Dermis microvascular lymphatic vessel endothelial cell (primary cell): ENCODE data around the gene ZNF470. TPM values are rescaled to one million over a fixed set of nuclear protein-coding genes. Genes with fewer than 3 reads are reported as not detected.
A peak's percentile ranks its signal among the peaks of the same experiment; 100 is the strongest.

Experiments used
- DNase-seq, 2 donors: peaks; one replicate each; pipeline versions ENCODE4 v3.0.0 to v3.0.0-alpha.2; 2010; ENCODE audit warnings: low read depth in 2 of 2
- total RNA-seq: library from RNA; depleted of rRNA; stranded (reverse); fragments of >200 nt; gene quantifications from 2 replicates; pipeline ENCODE4 v1.2.1, GENCODE V29; 2014

Gene ZNF470
- total RNA-seq, 1 donor from 2014 or later = 3.1 TPM

- peak in 1 of 2 donors; percentile 48 for DNase-seq
These were observed 41.2 kb downstream of the ZNF470 start for GRCh38 chr19:56608274-56608964.

GRCh38 chr19:56611288-56611687 is 44.0 kb downstream of the ZNF470 start:
- no peak for DNase-seq

DNA sequence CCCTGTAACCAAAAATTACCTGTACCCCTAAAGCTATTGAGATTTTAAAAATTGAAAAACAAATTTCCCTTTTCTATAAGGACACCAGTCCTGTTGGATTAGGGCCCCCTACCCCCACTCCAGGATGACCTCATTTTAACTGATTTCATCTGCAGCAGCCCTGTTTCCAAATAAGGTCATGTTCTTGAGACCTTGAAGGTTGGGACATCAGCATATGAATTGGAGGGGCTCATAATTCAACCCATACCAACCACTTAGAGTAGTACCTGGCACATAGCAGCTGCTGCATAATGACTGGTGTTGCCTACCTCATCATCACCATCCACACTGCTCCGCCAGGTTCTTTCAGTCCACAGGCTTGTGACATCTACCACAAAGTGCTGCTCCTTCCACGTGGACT is 45.5 kb downstream of the ZNF470 start:
- DNase-seq = no peak

DNA sequence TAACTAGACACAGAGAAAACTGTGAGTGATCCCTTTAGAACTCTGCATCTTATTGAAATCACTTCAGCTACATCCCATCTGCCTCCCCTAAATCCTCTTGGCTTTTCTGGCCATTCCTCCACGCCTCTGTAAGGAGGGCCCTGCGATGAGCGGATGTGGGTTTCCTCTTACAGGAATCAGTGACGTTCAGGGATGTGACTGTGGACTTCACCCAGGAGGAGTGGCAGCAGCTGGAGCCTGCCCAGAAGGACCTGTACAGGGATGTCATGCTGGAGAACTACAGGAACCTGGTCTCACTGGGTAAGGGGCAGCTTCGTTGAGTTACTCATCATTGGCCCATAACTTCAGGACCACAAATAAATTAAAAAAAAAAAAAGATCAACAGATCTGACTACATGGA is 46.4 kb downstream of the ZNF470 start:
- DNase-seq = no peak

- no peak for DNase-seq
These were observed 50.3 kb downstream of the ZNF470 start for GRCh38 chr19:56617531-56617930.

DNA sequence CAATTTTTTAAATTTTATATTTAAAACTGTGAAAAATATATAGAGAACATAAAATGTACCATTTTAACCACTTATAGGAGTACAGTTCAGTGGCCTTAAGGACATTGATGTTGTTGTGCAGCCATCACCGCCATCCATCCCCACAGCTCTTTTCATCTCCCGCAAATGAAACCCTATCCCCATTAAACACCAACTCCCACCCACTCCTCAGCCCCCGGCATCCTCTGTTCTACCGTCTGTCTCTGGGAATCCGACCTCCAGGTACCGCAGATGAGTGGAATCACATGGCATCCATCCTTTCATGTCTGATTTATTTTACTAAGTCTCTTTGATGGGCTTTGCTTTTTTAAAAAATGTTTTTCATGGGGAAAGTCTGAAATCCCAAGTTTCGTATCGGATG is 51.9 kb downstream of the ZNF470 start:
- no peak for DNase-seq

DNA sequence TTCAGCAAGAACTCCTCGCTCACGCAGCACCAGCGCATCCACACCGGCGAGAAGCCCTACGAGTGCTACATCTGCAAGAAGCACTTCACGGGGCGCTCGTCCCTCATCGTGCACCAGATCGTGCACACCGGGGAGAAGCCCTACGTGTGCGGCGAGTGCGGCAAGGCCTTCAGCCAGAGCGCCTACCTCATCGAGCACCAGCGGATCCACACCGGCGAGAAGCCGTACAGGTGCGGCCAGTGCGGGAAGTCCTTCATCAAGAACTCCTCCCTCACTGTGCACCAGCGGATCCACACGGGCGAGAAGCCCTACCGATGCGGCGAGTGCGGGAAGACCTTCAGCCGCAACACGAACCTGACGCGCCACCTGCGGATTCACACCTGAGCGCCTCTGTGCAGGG is 55.1 kb downstream of the ZNF470 start:
- no peak for DNase-seq

DNA sequence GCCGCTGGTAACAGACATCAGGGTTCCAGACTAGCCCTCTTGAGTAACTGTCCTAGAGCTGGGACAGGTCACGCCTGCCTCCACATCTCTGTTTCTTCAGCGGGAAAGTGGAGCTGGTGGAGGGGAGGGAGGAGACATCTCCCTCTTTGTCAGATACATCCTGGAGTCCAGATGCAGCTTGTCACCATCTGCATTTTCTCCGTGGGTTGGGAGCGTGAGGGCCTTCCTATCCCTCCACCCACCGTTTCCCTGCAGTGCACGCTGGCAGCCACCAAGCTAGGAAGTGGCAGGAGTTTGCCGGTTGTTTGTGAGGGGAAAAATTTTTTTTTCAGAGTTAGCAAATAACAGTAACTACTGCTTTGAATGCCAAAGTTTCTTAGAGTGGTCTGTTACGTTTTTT is 55.7 kb downstream of the ZNF470 start:
- DNase-seq = no peak

- DNase-seq = no peak
These were observed 58.4 kb downstream of the ZNF470 start for GRCh38 chr19:56625708-56626107.

GRCh38 chr19:56633021-56633420 is 65.8 kb downstream of the ZNF470 start:
- no peak for DNase-seq

DNA sequence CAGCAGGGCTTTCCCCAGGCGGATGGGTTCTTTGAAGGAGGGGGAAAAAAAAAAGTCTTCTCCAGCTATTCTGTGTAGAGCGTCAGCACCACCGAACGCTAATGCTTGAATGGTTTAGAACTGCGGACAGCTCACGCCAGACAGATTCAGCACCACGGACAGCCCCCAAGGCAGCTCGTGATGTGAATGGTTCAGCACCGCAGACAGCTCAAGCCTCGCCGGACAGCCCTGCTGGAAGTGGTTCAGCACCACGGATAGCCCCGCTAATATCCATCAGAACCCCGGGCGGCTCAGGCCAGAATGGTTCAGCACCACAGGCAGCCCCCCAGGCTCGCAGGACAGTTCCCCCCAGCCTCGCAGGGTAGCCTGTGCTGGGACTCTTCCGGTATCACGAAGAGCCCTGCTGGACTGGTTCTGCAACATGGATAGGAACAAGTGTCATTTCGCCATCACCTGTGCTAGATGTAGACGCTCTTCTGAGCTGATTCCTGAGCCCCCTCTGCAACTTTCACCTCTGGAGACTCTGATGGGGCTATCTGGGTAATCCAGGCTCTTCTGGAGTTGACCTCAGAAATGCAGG is 70.8 kb downstream of the ZNF470 start:
- DNase-seq = peak; percentile 47 to 89

Other genes with a start within 250 kb of the ZNF470 start
- 1.3 and 2.4 TPM in 2 replicates for gene ZNF582, start 173.9 kb upstream of the ZNF470 start, total RNA-seq
- gene ZNF583, start 163.1 kb upstream of the ZNF470 start, total RNA-seq = 1.9 and 2.8 TPM in 2 replicates
- gene ZNF667, start 90.1 kb upstream of the ZNF470 start, total RNA-seq = 1.8 and 2.5 TPM in 2 replicates
- gene ZNF471, start 59.6 kb upstream of the ZNF470 start, total RNA-seq = 0.90 and 1.5 TPM in 2 replicates
- 4.6 and 5.4 TPM in 2 replicates for gene ZFP28, start 28.5 kb upstream of the ZNF470 start, total RNA-seq
- 8.9 and 12.9 TPM in 2 replicates for gene ZNF71, start 27.8 kb downstream of the ZNF470 start, total RNA-seq
- 0.26 and 0.51 TPM in 2 replicates for gene SMIM17, start 75.7 kb downstream of the ZNF470 start, total RNA-seq
- gene ZNF835, start 104.3 kb downstream of the ZNF470 start, total RNA-seq = 0.13 and 0.51 TPM in 2 replicates